ENCODE results near the gene DTX3.

DTX3 gene

DNA sequence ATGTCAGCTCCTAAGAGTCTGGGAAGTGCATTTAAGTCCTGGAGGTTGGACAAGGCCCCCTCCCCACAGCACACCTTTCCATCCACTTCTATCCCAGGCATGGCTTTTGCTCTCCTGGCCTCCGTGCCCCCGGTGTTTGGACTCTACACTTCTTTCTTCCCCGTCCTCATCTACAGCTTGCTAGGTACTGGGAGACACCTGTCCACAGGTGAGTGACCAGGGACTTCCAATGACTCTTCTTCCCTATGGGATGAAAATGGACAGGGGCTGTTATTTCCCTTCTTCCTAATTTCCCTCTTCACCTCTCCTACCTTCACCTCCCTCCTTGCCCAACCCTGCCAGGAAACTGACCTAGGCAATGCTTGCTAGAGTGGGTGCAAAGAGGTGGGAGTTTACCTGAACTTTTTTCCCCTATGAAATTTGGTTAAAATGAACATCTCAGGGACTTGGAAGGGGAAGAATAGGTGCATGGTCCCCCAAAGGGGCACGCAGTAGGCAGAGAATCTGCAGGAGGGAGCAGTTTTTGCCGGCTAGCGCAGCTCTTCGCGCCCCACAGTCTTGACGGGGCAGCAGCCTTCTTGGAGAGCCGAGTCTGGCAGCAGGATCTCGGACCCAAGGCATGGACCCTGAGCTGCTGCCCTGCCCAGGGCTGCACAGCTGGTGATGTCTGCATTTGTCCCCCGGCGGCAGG, 15.8 kb downstream of the DTX3 start:
- DNase-seq (ENCODE audit: low spot score): no peak

DNA sequence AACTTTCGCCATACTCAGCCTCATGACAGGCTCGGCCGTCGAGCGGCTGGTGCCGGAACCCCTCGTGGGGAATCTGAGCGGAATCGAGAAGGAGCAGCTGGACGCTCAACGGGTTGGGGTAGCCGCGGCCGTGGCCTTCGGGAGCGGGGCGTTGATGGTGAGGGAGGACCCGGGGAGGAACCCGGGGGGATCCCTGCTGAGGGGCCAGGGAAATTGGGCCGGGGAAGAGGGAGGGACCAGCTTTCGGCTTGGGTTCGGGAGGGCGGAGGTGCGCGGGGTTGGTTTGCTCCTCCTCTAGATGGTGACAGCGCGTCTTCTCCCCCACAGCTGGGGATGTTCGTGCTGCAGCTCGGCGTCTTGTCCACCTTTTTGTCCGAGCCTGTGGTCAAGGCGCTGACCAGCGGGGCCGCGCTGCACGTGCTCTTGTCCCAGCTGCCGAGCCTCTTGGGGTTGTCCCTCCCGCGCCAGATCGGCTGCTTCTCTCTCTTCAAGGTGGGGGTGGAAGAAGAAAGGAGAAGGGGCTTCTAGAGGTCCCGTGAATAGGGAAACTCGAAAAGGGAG, 16.4 kb downstream of the DTX3 start:
- DNase-seq (ENCODE audit: low spot score): no peak

DNA sequence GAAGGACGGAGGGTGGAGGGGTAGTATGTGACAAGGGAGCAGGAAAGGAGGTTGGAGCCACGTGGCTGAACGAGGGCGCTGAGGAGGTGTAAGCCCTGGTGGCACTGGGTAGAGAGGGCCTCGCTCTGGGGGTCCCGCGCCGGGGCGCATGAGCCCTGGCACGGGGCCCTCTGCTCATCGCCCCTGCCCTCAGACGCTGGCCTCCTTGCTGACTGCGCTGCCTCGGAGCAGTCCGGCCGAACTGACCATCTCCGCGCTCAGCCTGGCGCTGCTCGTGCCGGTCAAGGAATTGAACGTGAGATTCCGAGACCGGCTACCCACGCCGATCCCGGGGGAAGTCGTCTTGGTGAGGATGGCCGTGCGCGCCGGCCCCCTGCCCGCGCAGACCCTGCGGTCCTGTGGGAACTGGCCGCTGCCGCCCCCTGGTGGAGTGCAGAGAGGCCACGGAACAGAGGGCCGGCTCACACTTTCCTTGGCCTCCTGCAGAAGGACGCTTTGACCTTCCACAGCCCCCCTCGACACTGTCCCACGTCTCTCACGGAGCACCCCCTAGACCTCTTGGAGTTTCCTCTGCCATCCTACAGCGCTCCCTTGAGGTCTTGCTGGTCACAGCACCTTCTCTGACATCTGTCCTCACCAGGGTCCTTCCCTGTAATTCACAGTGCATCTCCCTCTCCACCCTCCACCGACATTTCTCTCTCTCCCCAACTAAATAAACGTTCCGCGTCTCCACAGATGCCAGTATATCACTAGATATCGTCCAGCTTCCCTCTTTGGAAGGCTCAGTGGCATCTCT, 17.1 kb downstream of the DTX3 start:
- DNase-seq (ENCODE audit: low spot score): peak; percentile 46

DNA sequence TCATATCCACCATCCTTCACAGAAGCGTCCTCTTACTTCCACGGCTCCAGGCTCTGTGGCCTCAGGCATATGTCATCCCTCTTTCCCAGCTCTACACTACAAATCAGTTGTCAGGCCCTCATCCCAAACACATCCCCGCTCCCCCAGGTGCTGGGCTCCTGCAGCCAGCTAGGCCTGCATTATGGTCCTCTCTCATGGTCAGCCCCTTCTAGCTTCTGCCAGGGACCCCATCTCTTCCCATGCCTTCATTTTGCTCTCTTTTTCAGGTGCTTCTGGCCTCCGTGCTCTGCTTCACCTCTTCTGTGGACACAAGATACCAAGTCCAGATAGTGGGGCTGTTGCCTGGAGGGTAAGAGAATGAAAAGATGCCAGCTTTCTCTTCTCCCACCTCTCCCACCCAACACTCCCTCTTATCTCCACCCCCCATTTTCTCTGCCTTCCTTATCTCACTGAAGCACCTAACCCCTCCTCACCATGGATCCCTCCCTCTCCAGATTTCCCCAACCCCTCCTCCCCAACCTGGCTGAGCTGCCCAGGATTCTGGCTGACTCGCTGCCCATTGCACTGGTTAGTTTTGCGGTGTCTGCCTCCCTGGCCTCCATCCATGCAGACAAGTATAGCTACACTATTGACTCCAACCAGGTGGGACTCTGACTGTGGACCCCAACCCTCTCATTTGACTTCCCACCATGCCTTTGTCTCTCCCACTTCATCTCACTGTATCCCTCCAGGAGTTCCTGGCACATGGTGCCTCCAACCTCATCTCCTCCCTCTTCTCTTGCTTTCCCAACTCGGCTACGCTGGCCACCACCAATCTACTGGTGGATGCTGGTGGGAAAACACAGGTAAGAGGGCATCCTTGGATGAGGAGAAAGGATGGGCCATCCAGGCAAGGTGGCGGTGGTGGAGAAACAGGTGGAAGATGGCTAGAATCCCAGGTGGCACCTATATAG, 17.9 kb downstream of the DTX3 start:
- no peak for DNase-seq (ENCODE audit: low spot score)

DNA sequence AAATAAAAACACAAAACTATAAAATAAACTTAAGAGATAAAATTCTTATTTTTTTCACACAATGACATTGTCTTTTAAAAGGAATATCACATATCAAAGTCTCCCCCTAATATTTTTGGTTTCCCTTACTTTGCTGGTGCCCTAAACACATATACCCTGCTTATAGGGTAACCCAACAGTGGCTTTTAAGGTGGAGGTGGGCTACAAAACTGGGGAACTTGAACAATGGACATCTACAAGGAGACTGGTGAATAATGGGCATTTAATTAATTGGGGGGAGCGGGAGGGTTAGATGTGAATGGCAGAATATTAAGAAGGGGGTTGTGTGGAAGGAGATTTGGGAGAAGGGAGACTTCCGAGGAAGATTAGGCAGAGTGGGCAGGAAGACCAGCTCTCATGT, 18.8 kb downstream of the DTX3 start:
- DNase-seq (ENCODE audit: low spot score): no peak

DNA sequence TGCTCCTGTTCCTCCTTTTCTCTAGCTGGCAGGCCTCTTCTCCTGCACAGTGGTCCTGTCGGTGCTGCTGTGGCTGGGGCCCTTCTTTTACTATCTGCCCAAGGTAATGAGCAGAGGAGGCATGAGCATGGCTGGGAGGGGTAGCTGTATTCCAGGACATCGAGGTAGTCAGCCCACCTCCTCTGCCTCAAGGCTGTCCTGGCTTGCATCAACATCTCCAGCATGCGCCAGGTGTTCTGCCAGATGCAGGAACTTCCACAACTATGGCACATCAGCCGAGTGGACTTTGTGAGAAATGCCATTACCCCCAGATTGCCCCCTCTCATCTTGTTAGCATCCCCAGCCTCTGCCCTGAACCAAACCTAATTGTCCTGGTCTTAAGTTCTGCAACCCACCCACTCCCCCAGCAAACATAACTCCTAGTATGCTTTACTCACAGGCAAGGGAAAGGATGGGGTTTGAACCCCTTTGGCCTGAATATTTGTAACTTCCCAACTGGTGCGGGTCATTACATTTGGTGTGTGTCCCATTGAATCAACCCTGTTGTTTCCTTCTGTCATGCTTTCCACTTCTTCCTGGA, 19.3 kb downstream of the DTX3 start:
- DNase-seq (ENCODE audit: low spot score): no peak

DNA sequence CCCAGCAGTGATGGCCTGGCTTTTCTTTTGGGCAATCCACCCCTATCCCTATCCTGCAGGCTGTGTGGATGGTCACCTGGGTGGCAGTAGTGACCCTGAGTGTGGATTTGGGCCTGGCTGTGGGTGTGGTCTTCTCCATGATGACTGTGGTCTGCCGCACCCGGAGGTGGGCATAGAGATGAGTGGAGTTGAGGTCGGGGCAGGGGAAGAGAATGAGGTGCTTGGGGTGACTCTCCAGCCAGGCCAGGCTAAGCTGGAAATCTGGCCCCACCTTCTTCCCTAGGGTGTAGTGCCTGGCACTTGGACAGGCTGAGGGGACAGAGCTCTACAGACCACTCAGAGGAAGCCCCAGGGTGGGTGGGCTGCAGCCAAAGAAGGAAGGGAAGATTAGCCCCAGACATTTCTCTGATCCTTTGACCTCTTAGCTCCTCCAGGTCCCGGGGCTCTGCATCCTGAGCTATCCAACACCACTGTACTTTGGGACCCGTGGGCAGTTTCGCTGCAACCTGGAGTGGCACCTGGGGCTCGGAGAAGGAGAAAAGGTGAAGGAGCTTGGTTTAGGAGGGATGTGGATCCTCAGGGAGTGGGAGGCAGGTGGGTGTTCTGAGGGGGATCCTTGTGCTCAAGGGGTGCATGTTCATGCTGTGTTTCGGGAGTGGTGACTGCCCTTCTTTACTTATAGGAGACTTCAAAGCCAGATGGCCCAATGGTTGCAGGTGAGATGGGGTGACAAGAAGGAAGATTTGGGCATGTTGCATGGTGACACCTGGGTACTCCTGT, 20.0 kb downstream of the DTX3 start:
- no peak for DNase-seq (ENCODE audit: low spot score)

DNA sequence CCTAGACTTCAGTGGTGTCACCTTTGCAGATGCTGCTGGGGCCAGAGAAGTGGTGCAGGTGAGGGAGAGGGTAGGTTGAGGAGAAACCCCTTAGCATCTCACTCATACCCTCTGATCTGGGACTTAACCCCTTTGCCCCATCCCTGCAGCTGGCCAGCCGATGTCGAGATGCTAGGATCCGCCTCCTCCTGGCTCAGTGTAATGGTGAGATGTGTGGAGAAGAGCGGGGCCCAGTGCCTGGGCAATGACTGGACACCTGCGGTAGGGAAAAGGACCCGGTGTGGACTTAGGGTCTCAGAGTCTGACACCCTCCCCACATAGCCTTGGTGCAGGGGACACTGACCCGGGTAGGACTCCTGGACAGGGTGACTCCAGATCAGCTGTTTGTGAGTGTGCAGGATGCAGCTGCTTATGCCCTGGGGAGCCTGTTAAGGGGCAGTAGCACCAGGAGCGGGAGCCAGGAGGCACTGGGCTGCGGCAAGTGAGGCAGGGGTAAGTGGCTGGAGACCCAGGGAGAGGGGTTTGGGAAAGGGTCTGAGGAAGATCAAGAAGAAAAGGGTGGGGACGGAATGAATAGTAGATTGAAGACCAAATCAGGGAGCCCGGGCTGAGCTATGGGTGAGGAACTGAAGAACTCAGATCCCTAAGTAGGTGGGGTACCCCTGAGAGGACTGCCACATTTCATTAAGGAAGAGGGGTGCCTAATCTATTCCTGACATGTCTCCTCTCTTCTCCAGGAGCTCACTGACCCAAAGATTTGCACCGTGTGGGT, 20.8 kb downstream of the DTX3 start:
- no peak for DNase-seq (ENCODE audit: low spot score)

DNA sequence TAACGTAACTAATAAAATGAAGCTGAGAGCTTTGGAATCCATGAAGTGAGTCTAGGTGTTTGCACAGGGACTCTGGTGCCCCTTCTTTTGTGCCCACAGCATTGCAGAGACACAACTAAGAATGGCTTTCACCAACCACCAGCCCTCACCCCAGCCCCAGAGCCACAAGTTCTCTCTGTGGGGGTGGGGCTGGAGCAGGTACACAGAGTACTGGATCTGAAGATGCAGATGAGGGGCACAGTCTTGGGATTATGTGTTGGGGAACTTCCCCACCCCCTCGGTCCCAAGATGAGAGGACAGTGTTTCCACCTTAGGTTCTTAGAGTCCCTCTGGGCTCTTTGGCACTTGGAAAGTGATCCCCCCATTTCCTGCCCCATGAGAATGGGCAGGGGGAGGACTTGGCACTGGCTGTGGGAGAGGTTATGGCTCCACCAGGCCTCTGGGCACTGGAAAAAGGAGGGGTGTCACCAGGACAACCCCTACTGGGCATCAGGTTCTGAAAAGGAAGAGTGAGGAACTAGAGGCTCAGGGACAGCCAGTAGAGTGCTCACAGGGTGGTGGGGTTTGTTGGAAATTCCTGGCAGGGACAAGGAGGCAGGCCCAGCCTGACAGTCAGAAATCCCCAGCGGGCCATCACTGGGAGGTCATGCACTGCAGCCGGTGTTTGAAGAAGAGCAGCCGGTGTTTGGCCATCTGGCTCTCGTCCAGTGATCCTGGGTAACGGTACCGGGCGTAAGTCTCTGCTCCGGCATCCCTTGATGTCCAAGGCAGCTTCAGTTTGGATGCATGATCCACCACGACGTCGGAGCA, 21.7 kb downstream of the DTX3 start:
- DNase-seq (ENCODE audit: low spot score): no peak

DNA sequence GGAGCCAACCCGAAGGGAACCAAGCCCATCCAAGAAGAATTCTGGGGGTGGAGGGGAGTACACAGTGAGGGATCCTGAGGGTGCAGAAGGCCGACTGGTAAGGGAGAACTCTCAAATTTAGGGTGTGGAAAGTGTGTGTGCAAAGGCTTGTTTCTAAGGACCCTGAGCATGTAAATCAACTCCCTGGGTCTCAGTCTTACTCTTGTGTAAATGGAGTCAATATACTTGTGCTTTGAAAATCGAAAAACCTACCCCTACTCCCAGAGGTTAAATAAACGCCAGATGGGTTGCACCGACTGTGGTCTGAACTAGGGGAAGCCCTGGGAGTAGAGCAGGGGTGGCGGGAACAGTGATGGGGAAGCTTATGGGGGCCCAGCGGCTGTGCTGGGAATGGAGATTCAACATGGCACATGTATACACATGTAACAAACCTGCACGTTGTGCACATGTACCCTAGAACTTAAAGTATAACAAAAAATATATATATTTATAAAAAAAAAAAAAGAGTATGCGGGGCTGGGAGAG, 22.4 kb downstream of the DTX3 start:
- no peak for DNase-seq (ENCODE audit: low spot score)

DNA sequence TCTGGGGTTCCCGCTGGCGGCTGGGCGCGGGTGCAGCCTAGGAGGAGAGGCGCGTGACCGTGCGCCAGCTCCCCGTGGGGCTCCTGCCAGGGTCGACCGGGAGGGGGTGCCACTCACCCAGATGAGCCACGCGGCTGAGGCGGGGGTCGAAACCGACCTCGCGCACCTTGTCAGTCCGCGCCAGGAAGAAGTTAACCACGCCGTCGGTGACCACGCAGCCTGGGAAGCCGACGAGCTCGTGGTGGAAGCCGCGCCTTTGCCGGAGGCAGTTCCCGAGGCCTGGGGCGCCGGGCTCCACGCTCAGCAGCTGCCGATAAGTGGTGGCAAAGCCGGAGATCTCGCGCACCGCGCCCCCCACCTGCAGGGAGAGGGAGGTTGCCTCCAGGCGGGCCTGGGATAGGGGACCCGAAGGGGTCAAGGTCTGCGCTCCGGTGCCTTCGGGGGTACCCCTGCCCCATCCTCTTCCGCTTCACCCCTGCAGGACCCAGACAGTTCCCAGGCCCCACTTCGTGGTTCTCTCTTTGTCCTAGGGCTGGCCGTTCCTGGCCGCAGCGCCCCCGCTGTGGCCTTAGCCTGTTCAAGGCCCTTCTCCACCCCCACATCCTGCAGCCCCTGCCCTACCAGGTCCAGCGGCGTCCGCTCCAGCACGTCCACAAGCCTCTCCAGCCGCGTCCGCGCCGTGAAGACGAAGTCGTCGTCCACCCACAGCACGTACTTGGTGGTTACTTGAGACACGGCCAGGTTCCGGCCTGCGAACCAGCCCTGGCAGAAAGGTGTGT, 23.1 kb downstream of the DTX3 start:
- no peak for DNase-seq (ENCODE audit: low spot score)

DNA sequence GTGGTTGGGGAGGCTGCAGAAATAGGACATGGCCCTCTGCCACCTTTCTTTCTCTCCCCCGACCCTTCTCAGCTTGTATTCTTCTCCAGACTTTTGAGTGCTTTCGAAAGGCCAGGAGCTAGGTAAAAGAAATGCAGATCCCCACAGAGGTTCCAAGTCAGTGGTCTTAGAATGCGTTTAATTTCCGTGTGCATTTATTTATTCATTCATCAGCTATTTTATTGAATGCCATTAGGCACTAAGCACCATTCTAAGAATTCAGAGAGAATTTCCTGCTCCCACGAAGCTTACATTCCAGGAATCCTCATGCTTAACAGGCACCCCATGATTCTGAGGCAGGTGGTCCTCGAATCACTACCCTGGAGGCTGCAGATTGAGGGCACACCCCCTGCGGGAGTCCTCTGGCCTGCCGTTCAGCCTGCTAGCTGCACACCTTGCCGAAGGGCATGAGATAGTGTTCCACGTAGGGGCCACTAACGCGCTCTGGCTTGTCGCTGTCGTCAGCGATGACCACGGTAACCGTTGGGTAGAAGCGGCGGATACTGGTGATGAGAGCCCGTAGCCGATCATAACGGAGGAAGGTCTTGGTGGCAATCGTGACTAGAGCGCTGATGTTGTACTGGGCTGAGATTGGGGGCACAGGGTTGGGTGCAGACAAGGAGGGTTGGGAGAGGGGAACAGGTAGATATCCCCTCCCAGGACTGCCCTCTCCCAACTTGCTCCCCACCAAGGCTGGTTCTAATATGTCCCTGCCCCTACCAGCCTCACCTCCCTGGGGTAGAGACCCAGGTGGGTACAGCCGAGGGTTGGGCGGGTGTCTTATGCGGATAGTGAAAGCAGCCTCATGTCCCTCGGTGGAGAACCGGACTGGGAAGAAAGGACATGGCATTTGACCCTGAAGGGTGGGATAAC, 23.9 kb downstream of the DTX3 start:
- no peak for DNase-seq (ENCODE audit: low spot score)

DNA sequence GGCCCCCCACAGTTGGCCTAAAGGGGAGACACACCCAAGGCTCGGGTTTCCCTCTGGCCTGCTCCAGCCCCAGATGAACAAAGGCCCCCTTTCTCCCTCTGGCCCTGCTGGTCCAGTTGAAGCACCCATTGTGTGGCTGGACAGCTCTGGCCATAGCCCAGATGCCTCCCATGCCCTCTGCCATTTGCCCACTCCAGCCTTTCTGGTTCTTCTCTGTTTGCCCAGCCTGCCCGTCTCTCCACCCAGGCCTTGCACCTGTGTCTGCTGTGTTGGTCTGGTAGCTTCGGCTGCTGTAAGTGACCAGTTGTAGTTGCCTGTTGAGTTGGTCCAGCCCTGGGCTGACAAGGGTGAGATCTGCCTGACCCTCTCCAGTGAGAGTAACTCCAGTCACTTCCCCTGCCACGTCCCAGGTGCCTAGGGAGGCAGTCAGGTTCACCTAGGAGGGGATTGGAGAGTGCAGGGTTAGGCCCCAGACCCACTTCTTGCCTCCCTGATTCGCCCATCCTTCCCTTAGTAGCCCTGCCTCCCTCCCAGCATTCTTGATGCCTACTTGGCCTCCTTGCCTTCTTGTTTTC, 25.4 kb downstream of the DTX3 start:
- no peak for DNase-seq (ENCODE audit: low spot score)

DNA sequence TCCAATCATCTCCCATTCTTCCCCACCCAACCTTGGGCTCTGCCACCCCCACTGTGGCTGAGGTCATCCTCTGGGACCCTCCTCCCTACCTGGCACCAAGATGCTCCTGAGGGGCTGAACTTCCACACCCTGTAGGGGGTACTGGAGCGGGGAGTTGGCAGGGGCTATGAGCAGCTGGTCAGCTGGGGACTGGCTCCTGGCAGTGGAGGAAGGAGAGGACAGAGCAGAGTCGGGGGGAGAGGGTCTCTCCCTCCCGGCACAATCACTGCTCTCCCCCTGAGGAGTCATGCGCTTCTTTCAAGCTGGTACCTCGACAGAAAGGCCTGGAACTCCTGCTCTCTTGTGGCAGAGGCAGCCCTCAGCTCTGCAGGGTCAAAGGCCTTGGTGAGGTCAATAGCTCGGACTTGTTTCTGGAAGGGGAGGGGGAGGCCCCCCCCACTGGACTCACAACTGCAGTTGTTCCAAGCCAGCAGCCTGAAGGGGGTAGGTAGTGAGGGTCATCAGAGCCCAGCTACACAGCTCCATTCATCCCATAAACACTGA, 26.3 kb downstream of the DTX3 start:
- DNase-seq (ENCODE audit: low spot score): no peak

DNA sequence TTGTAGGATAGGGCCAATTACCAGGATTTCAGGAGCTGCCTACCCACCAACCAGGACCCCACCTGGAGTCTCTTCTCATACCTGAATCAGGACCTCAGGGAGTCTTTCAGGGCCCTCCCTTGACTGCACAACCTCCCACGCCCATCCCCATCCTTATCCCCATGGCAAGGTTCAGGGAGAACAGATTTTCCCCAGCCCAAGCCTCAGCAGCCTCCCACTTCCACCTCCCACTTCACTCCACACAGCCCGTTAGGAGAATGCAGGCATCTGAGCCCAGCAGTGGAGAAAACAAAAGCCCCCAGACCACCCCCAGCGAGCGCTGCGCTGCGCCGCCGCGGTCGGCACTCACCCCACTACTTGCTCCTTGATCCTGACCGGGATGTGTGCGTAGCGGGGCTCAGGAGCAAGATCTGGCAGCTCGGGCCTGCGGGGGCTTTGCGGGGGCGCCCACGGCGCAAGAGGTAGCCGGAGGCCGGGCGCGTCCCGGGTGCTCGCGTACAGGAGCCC, 27.0 kb downstream of the DTX3 start:
- no peak for DNase-seq (ENCODE audit: low spot score)

Measured in NAMALWA (cell line).